GM12874 (cell line): ENCODE data around the gene PRM3.

ENCODE experiments used
- CTCF ChIP-seq: IDR thresholded peaks from 2 replicates; pipeline ENCODE4 v1.5.1; 2011; ENCODE audit warnings: low read depth, mild to moderate bottlenecking, control low read depth, low read length, moderate library complexity; ENCODE audit not compliant: insufficient read depth

Gene PRM3

GRCh38 chr16:11245222-11245737 lies 28.1 kb downstream of the PRM3 start:
- TF ChIP-seq CTCF, result no peak

GRCh38 chr16:11242658-11243057 lies 30.8 kb downstream of the PRM3 start:
- TF ChIP-seq CTCF, result no peak

- TF ChIP-seq CTCF, result no peak
These were observed 31.8 kb downstream of the PRM3 start for GRCh38 chr16:11241480-11242204.

GRCh38 chr16:11240636-11241473 lies 32.6 kb downstream of the PRM3 start:
- TF ChIP-seq CTCF, result no peak

GRCh38 chr16:11239644-11240632 lies 33.5 kb downstream of the PRM3 start:
- no peak for TF ChIP-seq CTCF

GRCh38 chr16:11238272-11239202 lies 34.9 kb downstream of the PRM3 start:
- no peak for TF ChIP-seq CTCF
